HG03139 (cell line): Measurements from ENCODE around the gene DIPK2A.
A peak's percentile ranks its signal among the peaks of the same experiment; 100 is the strongest.

Source experiments
- ATAC-seq: cut with Tn5 transposase; IDR thresholded peaks from one replicate; pipeline ENCODE4 v1.9.1; 2021; ENCODE audit not compliant: unreplicated experiment

DIPK2A gene, protein sequence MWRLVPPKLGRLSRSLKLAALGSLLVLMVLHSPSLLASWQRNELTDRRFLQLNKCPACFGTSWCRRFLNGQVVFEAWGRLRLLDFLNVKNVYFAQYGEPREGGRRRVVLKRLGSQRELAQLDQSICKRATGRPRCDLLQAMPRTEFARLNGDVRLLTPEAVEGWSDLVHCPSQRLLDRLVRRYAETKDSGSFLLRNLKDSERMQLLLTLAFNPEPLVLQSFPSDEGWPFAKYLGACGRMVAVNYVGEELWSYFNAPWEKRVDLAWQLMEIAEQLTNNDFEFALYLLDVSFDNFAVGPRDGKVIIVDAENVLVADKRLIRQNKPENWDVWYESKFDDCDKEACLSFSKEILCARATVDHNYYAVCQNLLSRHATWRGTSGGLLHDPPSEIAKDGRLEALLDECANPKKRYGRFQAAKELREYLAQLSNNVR

DNA sequence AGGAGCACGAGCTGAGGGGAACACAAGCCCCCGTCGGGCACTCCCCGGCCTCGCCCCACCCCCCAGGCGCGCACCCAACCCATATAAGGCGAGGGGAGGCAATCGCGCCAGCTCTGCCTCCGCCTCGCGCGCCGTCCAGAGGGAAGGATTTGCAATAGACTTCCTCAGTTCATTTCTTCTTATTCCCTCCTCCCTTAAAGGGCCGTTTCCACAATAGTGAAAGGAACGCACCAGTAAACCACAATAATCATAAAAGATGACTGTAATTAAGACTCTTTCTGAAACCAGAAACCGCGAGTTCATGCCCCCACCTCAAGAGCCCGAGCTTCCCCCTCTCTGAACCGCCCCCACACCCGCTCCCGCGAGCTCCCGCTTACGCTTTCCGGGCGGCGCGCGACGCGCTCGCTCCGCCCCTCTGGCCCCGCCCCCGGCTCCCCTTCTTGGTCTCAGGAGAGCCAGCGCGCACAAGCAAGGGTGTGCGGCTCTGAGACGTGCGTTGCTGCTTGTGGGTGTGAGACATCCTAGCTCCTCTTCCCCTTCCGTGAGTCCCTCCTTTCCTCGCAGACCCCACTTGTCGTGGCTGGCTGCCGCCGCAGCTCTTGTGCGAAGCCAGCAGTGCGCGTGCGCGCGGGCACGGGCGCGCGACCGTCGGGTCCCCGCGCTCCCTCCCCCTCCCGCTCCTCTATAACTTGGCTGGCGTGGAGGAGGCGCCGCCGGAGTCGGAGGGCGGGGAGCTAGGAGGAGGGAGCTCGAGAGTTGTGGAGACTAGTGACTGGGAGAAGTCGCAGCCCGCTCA, at the start of gene DIPK2A:
Gene DIPK2A, plus strand, starts transcription at position 465 of the 796 bp plus-strand sequence. CDS start 510 bp downstream, outside the sequence.
- ATAC-seq = peak; percentile 48

DNA sequence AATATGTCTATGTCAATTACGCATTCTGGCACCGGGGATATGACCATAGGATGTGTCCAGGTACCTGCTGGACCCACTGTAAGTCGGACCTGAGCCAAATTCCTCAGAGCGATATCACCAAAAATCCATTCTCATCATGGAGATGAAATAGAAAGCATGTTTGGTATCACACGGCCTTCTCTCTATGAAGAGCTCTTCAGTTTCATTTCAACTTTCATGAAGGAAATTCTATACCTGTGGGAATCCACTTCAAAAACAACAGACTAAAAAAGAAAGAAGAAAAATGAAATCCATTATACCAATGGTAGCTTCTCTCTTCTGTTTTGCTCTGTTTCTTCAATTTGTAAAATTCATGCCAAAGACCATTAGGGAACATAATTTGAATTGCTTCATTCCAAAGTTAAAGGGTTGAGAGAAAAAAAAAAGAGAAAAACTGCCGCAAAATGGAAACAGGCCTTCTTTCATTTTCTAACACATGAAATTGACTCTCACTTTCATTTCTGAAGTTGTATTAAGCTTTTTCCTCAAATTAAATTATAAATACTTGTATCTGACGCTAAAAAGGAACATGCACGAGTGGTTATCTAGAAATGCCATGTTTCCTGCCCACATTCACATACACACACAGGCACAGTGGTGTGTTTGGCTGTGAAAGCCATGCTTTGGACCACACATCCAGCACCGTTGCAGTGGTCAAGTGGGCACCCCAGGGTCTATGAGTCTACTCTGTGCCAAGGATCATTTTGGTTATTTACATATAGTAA, 46.9 kb upstream of the DIPK2A start:
- peak; percentile 53 for ATAC-seq

DNA sequence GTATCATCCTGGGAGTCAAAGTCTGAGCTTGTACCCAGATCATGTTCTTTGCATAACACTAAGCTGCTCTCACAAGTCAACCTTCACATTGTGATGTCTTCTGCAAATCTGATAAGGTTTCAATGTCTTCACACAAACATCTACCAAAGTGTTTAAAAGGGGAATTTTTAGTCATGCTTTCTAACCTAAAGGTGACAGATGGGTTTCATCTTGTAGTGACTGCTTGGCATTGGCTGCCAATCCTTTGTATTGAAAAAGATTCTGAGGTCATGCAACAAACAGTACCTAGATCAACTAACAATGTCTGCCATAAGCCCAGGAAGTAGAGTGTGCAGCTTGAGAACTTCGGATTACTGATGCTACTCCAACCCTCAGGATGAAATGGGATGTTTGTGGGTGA, 43.6 kb upstream of the DIPK2A start:
- ATAC-seq = no peak

DNA sequence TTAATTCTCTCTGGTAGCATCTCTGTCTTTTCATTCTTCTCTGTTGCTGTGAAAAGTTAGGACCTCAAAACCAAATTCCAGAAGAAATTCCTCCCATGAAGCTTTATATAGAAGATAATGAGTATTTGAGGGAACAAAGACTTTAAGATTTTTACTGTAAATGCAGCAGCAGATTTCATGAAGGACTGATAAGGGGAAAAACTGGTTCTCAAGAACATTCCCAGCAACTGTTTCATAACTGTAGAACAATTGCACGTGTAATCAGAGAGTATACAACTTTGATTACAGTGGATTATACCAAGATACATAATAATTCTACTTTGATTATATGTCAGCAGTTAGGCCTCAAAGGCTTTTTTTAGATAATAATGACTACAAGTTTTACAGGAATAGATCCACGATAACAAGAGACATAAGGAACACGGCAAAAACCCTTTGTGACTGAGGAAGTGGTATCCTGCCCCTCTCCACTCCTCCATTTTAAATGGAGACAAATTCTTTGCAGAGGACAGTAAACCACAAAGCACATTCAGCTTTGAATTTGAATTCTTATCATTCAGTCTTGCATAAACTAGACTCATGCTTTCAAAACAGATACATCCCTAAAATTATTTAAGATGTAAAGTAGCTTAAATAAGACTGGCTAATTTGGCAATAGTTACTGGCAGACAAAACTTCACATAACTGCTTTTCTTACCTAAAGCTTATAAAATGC, 42.9 kb upstream of the DIPK2A start:
- no peak for ATAC-seq

DNA sequence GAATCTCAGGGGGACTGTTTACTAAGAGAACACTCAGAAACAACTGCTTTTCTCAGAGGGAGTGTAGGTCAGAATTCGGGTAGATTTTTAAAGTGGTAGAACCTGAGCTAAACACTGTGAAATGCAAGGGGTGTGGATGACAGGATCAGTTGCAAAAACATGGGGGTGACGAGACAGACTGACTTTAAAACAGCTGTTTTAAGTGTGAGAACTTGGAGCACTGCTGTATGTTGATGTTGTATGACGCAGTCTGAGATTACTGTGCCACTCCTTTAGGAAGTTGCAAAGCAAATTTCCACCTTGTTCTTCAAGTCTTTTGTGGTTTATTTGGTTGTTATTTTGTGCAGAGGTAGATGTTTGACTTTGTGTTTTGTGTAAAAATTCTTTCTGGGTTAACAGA, 36.8 kb upstream of the DIPK2A start:
- ATAC-seq = no peak

DNA sequence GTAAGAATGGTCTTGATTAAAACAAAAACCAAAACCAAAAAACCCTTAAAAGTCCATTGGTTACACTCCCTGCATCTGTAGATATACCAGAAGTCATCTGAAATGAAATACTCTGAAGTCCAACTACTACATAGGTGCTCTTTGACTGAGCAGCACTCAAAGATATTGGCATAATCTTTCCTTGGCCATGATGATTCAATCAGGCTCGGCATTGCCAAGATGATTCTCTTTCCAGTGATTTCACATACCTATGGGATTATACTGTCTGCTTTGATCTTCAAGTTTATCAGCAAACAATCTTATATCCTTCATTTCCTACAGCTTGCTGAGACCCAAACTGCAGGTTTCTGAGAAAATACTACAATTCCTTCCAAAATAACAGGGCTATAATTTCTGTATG, 35.9 kb upstream of the DIPK2A start:
- ATAC-seq = no peak

DNA sequence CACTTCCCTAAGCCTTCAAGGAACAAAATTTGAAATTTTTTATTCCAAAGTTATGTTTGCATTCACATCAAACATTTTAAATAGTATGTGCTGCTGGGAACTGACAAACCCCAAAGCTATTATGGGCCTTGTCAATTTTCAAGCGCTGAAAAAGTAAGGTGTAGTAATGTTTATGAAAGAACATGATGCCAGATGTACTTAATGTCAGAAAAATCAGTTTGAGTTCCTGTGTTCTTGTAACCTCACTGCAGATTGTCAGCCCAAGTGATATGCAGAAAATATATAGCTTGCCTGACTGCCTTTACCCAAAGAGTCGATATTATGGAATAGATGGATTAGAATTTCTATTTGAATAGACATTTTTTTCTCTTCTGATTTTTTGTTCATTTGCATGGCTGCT, 20.8 kb upstream of the DIPK2A start:
- ATAC-seq = no peak

DNA sequence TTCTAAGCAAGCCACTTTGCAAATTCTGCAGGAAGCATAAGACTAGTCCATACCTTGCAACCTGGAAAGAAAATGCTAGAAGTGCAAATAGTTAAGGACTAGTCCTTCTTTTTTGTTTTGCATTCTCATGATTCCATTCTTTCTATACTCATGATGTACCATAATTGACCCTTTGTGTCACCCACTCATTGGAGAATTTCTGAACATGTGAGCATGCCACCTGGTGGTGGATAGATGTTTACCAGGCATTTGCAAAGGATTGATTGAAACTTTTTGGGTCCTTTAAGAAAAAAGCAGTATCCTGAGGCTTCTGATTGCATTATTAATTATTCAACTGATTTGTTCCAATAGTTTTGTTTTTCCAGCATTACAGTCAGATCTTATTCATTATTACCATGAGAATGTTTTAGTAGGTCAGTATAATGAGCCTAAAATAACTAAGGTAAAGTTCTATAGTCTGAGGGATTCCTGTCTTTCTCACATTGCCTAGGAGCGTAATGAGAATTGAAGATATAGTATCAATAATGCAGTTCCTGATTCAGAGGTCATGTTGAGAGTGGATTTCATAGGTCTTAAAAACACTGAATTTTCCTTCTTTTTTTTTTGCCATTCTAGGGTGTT, 20.2 kb upstream of the DIPK2A start:
- peak; percentile 75 for ATAC-seq

DNA sequence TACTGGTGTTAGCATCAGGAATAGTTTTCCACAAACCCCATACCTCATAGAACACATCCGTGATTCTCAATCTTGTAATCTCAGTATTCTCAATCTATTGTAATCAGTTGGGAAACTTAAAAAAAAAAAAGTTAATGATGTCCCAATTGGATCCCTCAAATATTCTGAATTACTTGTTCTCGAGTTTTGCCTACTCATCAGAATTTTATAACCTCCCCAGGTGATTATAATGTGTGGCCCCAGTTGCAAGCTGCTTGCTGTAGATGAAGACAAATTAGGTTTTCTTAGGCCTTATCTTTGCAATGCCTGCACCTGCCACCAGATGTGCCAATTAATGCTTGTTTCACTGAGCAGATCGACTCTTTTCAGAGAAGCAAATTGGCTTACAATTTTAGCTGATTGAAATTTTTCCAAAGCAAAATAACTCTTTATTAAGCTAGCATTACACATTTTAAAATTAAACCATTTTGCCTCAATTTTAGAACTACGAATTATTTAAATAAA, 19.0 kb upstream of the DIPK2A start:
- ATAC-seq = no peak

DNA sequence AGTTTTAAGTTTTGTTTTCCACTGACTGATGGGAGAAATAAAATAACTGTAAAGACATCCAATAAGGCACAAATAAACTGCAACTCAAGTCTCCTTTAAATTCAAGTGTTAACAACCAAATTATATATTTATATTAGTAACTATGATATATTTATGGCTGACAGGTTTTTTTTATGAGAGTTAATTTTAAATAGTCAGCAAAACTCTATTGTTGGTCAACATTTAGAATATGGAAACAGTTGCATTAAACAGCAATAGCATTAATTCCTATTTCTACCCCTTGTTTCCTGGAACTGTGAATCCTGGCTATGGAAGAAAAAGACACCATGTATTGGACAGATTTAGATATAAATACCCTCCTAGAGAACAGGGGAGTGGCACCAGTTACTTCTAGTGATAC, 16.5 kb upstream of the DIPK2A start:
- no peak for ATAC-seq

DNA sequence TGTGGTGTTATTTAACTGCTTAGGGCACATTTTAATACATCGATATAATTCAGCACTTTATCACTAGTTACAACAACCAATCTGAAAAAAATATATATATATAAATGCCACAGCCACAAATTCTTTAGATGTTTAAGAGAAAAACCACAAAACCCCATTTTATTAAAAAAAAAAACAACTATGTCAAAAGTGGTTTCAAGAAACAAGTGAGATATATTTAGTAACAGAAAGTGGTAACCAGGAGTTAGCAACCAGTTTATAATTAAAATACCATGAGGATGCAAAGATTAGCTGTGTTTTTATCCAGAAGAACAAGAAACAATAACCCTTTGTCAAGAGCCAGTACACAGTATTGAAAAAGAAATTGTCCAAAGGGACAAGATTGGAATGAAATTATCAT, 14.8 kb upstream of the DIPK2A start:
- no peak for ATAC-seq

DNA sequence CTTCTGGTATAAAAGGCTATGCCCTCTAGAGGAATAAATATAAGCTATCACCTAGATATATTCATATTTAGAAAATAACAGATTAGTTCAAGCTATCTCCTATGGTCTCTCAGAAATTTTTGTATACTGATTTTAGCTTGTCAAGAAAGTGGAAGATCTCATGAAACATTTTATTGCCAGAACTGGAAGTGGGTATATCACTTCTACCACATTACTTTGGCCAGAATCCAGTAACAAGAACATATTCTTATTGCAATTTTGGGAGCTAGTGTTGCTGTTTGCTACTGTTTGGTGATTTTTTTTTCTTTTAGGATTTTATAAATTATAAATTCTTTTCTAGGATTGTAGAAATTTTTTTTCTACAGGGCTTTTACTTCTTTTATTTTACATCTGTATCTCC, 14.2 kb upstream of the DIPK2A start:
- ATAC-seq = no peak

DNA sequence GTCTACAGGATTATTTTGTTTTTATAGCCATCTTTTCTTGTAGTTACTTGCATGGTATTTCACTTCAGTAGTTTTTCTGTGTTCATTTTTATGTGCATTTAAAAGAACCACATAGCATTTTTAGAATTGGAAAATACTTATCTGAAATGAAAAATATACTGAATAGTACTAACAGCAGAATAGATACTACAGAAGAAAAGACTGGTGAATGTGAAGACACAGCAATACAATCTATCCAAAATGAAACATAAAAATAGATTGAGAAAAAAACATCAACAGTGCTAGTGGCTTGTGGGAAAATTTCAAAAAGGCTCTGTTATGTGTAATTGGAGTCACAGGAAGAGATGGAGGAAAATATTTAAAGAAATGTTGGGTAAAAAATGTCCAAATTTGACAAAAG, 12.7 kb upstream of the DIPK2A start:
- ATAC-seq = no peak

DNA sequence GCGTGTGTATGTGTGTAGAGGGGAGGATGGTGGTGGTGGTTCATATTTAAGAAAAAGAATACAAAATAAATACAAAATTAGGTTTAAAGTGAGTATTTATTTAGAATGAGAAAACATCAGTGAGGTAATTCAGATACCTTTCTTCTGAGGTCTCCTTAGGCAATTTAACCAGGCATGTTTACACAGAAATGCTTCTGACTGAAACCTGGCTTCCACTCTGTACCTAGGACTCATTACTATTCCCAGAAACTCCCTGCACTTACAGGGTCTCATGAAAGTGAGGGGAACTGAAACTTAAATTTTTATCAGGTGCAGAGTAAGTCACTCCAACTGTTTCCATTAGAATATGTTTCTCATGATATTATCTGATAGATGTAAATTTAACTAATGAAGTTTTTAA, 10.3 kb upstream of the DIPK2A start:
- ATAC-seq = no peak

DNA sequence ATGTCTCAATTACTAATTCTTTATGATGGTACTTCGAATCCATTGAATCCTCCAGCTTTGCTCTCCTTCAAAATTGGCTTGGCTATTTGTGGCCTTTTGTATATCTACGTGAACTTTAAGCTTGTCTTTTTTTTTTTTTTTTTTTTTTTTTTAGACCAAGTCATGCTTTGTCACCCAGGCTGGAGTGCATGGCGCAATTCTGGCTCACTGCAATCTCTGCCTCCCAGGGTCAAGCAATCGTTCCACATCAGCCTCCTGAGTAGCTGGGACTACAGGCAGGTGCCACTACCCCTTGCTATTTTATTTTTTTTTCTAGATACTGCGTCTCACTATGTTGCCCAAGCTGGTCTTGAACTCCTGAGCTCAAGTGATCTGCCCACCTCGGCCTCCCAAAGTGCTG, 7.7 kb upstream of the DIPK2A start:
- no peak for ATAC-seq

DNA sequence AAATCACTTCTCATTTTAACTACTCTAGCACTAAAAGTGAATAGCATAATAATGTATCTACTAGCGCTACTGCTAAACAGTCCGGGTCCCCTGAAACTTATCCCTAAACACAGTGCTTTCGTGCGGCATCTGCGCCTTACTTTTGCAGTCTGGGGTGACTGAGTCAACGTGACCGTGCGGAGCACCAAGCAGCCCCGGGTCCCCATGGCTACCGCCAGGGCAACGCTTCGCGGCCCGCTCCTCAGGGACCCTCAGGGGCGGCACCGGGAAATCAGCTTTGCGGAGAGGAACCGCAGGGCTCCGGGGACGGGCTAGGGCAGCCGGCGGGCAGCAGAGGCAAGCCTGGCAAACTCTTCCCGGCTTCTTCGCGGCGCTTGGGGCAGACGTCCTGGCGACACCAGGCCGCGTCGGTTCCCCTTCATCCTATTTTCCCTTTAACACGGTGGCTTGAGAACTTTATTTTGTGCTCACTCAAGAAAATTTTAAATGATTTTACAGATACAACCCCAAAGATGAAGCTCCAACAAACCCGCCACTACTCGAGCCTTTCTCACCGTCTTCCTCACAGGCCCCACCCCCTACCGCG, 757 bp upstream of the DIPK2A start:
- ATAC-seq = peak; percentile 11

DNA sequence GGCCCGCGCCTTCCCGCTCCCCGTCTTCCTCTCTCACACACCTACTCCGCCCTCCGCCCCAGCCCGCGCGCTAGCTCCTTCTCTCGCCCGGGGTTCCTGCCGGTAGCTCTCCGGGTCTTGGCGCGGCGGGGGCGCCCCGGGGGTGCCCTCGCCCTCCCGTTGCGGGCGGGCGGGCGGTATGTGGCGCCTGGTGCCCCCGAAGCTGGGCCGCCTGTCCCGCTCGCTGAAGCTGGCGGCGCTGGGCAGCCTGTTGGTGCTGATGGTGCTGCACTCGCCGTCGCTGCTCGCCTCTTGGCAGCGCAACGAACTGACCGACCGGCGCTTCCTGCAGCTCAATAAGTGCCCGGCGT, 507 bp downstream of the DIPK2A start:
- ATAC-seq = no peak

DNA sequence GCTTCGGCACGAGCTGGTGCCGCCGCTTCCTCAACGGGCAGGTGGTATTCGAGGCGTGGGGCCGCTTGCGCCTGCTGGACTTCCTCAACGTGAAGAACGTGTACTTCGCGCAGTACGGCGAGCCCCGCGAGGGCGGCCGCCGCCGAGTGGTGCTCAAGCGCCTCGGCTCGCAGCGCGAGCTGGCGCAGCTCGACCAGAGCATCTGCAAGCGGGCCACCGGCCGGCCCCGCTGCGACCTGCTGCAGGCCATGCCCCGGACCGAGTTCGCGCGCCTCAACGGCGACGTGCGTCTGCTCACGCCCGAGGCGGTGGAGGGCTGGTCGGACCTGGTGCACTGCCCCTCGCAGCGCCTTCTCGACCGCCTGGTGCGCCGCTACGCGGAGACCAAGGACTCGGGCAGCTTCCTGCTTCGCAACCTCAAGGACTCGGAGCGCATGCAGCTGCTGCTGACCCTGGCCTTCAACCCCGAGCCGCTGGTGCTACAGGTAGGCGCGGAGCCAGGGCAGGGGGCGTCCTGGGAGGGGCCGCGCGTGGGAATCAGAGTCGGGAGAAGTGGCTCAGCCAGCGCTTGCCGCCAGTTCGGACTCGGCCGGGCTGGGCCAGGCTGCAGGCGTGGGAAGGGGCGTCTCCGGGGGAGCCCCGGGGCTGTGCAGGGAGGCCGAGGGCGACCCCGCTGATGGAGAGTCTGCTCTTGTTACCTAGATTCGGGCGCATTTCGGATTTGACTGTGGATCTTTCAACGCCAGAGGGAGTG, 1.1 kb downstream of the DIPK2A start:
- ATAC-seq = peak; percentile 24
